TTC549 (cell line): ENCODE results near the gene DNAH14.
"Not testable (repeated sequence)": the region's sequence is repeated elsewhere in the genome, so short reads cannot be mapped to it uniquely, and the experiment has no call there.

ENCODE experiments used
- FAIRE-seq: peaks from 2 replicates; lab custom pipeline; 2012; peaks lifted over from hg19 to GRCh38; lab: Jason Lieb, UNC

DNAH14 gene

DNA sequence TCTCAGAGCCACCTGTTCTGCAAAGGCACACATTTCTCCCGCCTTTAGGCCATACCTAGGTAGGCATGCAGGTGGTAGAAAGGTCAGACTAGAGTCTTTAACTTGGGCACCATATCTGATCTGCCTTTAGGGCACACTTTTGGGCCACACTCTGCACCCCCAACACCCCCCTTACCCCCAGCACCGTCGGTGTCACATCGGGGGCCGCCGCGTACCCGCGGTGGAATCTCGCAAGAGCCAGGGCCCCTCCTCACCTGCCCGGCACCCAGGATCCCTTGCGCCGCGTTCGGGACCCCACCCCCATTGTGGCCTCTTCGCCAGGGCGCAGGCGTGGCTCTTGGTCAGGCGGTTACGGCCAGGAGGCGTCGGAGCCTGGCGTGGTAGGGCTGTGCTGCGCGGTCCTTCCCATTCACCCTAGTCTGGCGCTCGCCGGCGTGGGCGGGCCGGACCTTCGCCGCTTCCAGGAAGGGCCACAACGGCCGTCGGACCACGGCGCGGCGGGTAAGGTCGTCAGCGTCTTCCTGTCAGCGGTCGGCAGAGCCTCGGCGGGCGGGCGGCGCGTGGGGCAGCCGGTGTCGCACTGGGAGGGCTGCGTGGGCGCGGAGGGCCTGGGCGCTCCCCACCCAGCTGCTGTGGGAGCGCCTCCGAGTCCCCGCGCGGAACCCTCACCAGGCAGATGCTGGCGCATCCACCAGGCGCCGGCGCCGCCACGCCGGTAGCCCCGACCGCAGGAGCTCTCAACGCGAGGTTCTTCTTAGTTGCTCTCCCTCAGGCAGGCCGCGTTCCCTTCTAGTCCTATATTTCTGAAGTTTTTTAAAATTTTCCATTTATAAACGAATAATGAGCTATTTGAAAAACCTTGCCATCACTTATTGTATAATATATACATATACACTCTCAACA is at the start of gene DNAH14:
TSS of gene DNAH14 (plus strand) at position 341 of the 903 bp plus-strand sequence. CDS start 23,028 bp downstream, outside the sequence.
- peak; percentile 61 for FAIRE-seq

GRCh38 chr1:224880593-224881307 is 48.7 kb upstream of the DNAH14 start:
- no peak for FAIRE-seq

DNA sequence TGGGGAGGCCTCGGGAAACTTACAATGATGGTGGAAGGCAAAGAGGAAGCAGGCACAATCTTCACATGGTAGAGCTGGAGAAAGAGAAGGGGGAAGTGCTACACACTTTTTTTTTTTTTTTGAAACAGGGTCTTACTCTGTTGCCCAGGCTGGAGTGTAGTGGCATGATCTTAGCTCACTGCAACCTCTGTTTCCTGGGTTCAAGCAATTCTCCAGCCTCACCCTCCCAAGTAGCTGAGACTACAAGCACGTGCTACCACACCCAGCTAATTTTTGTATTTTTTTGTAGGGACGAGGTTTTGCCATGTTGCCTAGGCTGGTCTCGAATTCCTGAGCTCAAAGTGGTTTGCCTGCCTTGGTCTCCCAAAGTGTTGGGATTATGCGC is 48.2 kb upstream of the DNAH14 start:
- FAIRE-seq: not testable (repeated sequence)

DNA sequence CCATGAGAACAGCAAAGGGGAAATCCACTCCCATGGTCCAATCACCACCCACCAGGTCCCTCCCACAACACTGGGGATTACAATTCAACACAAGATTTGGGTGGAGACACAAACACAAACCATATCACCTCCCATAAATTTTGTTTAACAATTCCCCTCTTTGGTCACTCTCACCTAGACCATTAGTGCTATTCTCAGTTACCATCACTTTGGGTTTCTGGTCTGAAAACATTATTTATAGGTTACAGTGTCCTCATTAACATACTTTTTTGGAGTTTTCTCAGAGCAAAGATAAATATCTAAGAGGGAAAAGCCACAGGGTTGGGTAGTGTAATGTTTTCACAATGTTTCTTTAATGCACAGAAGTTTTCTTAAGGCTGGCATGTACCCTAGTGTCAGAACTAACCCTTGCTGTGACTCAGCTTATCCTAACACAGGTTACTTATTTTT is 47.7 kb upstream of the DNAH14 start:
- no peak for FAIRE-seq

DNA sequence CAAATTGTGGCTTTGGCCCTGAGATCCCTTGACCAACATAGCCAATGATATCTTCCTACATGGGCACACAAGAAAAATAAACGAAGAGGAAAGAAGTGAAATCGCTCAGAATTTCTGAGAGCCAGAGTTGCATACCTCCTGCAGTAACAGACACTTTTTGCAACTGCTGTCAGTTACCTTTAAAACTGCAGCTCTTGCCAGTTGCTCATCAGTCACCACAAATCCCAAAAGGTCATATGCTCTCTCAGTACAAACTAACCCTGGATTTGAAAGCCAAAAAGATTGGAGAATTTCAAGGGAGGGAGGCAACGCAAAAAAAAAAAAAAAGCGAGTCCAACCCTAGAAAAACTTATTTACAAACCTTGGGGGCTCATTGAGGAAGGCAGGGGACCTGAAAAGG is 47.2 kb upstream of the DNAH14 start:
- no peak for FAIRE-seq

GRCh38 chr1:224883091-224883490 is 46.4 kb upstream of the DNAH14 start:
- FAIRE-seq: no peak

- no peak for FAIRE-seq
Measured at GRCh38 chr1:224884361-224884801, 45.1 kb upstream of the DNAH14 start.

GRCh38 chr1:224885376-224885775 is 44.1 kb upstream of the DNAH14 start:
- not testable (repeated sequence) for FAIRE-seq

GRCh38 chr1:224894915-224895314 is 34.6 kb upstream of the DNAH14 start:
- FAIRE-seq: peak; percentile 11

GRCh38 chr1:224896130-224896781 is 33.2 kb upstream of the DNAH14 start:
- no peak for FAIRE-seq

- no peak for FAIRE-seq
Measured at GRCh38 chr1:224897529-224898327, 31.7 kb upstream of the DNAH14 start.

GRCh38 chr1:224898937-224899336 is 30.5 kb upstream of the DNAH14 start:
- FAIRE-seq: no peak

DNA sequence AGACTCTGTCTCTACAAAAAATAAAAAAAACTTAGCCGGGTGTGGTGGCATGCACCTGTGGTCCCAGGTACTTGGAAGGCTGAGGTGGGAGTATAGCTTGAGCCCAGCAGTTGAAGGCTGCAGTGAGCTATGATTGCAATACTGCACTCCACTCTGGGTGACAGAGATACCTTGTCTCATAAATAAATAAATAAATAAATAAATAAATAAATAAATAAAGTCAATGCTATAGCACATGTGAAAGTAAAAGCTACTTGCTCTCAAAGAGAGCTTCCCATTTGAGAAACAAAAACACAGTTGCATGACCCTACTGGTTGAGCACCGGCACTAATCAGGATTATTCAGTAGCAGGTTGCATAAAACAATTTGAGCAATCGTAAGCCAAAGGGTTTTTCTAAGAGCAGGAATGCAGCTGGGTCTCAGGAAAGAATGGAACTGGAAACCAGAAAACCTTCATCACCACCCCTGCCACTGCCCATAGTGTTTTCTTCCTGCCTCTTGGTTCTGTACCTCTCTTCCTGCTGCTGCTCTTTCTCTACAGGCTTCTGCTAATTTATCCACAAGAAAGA is 29.3 kb upstream of the DNAH14 start:
- FAIRE-seq: no peak

- no peak for FAIRE-seq
Measured at GRCh38 chr1:224901087-224901810, 28.2 kb upstream of the DNAH14 start.

- no peak for FAIRE-seq
Measured at GRCh38 chr1:224903955-224904354, 25.5 kb upstream of the DNAH14 start.

DNA sequence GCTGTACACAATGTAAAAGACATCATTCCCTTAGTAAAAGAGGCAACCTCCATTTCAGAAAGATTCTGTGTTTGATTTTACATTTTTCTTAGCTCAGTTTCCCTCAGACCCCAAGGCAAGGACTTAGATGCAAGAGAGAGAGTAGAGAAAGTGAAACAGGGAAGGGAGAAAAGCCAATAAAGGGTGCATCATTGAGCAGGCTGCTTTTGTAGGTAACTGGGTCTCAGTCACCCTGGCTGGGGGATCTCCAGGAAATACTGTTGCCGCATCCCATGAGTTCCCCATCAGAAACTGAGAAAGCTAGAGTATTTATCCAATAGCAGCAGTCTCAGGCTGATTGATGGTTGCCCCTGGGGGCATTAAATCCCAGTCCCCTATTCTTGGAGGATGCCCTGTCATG is 23.1 kb upstream of the DNAH14 start:
- FAIRE-seq: no peak

DNA sequence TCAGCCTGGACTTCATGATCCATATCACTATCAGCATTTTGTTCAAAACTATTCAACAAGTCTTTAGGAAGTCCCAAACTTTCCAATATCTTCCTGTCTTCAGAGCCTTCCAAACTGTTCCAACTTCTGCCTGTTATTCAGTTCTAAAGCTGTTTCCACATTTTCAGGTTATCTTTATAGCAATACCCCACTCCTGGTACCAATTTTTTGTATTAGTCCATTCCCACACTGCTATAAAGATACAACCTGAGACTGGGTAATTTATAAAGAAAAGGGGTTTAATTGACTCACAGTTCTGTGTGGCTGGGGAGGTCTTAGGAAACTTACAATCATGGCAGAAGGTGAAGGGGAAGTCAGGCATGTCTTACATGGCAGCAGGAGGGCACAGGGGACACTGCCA is 18.3 kb upstream of the DNAH14 start:
- FAIRE-seq: no peak

GRCh38 chr1:224914292-224914900 is 15.1 kb upstream of the DNAH14 start:
- FAIRE-seq: peak; percentile 86

DNA sequence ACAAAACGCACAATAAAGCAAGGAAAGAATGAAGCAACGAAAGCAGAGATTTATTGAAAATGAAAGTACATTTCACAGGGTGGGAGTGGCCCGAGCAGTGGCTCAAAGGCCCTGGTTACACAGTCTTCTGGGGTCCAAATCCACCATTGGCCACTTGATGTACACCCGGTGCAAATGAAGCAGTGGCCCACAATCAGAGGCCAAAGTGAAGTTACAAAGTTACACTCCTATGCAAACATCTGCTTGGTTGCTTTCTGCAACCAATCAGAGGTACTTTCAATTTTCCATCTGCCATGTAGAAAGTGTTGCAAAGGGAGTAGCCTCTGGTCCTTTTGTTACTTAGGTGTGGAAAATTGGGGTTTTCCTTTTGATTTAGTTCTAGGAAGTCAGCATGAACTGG is 10.0 kb upstream of the DNAH14 start:
- no peak for FAIRE-seq

- peak; percentile 33 for FAIRE-seq
Measured at GRCh38 chr1:224920930-224921329, 8.5 kb upstream of the DNAH14 start.
